K562 (cell line): ENCODE data around the gene NDC1. TPM values are rescaled to one million over a fixed set of nuclear protein-coding genes. Genes with fewer than 3 reads are reported as not detected.

Experiments
- ATAC-seq: fragments of 200-7000 bp; cut with Tn5 transposase; 3 replicates; pipeline ENCODE4 v1.9.1; 2020; ENCODE audit warnings: moderate library complexity
- BruUV-seq: library from RNA; stranded (reverse); fragments of 400-500 nt; replicated peaks from 2 replicates; lab custom pipeline; 2021; lab: Mats Ljungman, UMichigan
- CTCF ChIA-PET: fragments of 300-600 bp; formaldehyde crosslinking; extraction: SDS; loops from one replicate; lab custom pipeline; 2021; ENCODE audit warnings: low intra/inter-chr PET ratio; lab: Yijun Ruan, JAX
- POLR2A ChIA-PET: fragments of 300-600, 350-650 bp; sonication (Branson Sonifier 250); formaldehyde crosslinking; extraction: SDS; loops from one replicate; lab custom pipeline; 2021; ENCODE audit warnings: antibody characterized with exemption, inconsistent platforms; lab: Yijun Ruan, JAX
- DNase-seq, 4 experiments: peaks; one replicate each; pipeline versions ENCODE4 v3.0.0 to v3.0.0-alpha.2; 2011 to 2018; ENCODE audit warnings: low spot score in 3 of 4, mixed read lengths in 3 of 4; ENCODE audit errors: extremely low read depth in 1 of 4
- FAIRE-seq: peaks from 2 replicates; lab custom pipeline; 2011; peaks lifted over from hg19 to GRCh38; lab: Jason Lieb, UNC
- H2AFZ ChIP-seq: 2 replicates; pipeline ENCODE4 v1.6.0; 2011; ENCODE audit warnings: low read depth, low read length, control low read depth, inconsistent platforms
- H3K27ac ChIP-seq: fragments of 200-600 bp; 3 replicates; pipeline ENCODE4 v1.8.0; 2011; ENCODE audit warnings: low read depth, mild to moderate bottlenecking, control low read depth, inconsistent platforms, low read length, moderate library complexity, mixed read lengths; ENCODE audit errors: extremely low read depth
- H3K27me3 ChIP-seq, 2 experiments: fragments of 300-600 bp in 1 of 2; 2 replicates in 1 of 2; 3 replicates in 1 of 2; pipeline versions ENCODE4 v1.6.0 to v1.8.0; 2011; ENCODE audit warnings: inconsistent platforms in 2 of 2, low read length in 2 of 2, mild to moderate bottlenecking in 1 of 2, mixed read lengths in 1 of 2, moderate library complexity in 1 of 2; ENCODE audit not compliant: control insufficient read depth in 2 of 2, insufficient read depth in 2 of 2
- H3K36me3 ChIP-seq: fragments of 300-600 bp; 3 replicates; pipeline ENCODE4 v1.8.0; 2011; ENCODE audit warnings: mild to moderate bottlenecking, low read length, inconsistent platforms; ENCODE audit not compliant: control insufficient read depth, insufficient read depth
- H3K4me1 ChIP-seq, 2 experiments: fragments of 200-600 bp in 1 of 2; replicated peaks in 1 of 2; 2 replicates in 1 of 2; 3 replicates in 1 of 2; pipeline versions ENCODE4 v1.5.1 to v1.8.0; 2011; ENCODE audit warnings: inconsistent platforms in 2 of 2, low read length in 2 of 2, mild to moderate bottlenecking in 1 of 2, mixed read lengths in 1 of 2, moderate library complexity in 1 of 2; ENCODE audit not compliant: control insufficient read depth in 2 of 2, insufficient read depth in 2 of 2
- H3K4me2 ChIP-seq: 2 replicates; pipeline ENCODE4 v1.6.1; 2011; ENCODE audit warnings: low read length, control low read depth, inconsistent platforms, mixed read lengths; ENCODE audit not compliant: insufficient read depth
- H3K4me3 ChIP-seq: fragments of 200-600 bp; sonication (generic), shearing (Covaris generic); 2 replicates; pipeline ENCODE4 v1.5.1; 2016; ENCODE audit warnings: control low read depth, inconsistent platforms
- H3K79me2 ChIP-seq: fragments of 200-600 bp; 3 replicates; pipeline ENCODE4 v1.8.0; 2011; ENCODE audit warnings: low read length, inconsistent platforms; ENCODE audit not compliant: control insufficient read depth, insufficient read depth
- H3K9ac ChIP-seq, 2 experiments: 2 replicates each; pipeline versions ENCODE4 v1.6.0 to v1.6.1; 2011; ENCODE audit warnings: low read depth in 2 of 2, low read length in 2 of 2, control low read depth in 1 of 2, inconsistent platforms in 1 of 2, mild to moderate bottlenecking in 1 of 2, mixed read lengths in 1 of 2; ENCODE audit not compliant: insufficient read depth in 1 of 2
- H3K9me1 ChIP-seq: one replicate; pipeline ENCODE4 v1.6.0; 2011; ENCODE audit warnings: inconsistent platforms, mild to moderate bottlenecking, low read length, moderate library complexity; ENCODE audit not compliant: control insufficient read depth, insufficient read depth
- H3K9me3 ChIP-seq: replicated peaks from 2 replicates; pipeline ENCODE4 v1.5.1; 2011; ENCODE audit warnings: low read depth, low read length, inconsistent platforms; ENCODE audit not compliant: control insufficient read depth, insufficient read depth
- H4K20me1 ChIP-seq: replicated peaks from 2 replicates; pipeline ENCODE4 v1.6.1; 2011; ENCODE audit warnings: low read length, inconsistent platforms, mixed read lengths; ENCODE audit not compliant: control insufficient read depth, insufficient read depth
- CBX8 ChIP-seq: fragments of 200-600 bp; sonication (generic); IDR thresholded peaks from 2 replicates; pipeline ENCODE4 v1.6.1; 2012; ENCODE audit warnings: borderline replicate concordance, mixed run types, low read depth, mild to moderate bottlenecking, moderate library complexity, mixed read lengths, low read length, control low read depth, inconsistent platforms; ENCODE audit not compliant: poor library complexity, severe bottlenecking; ENCODE audit errors: extremely low read depth
- CCNT2 ChIP-seq: IDR thresholded peaks from 2 replicates; pipeline ENCODE4 v1.6.1; 2011; ENCODE audit warnings: borderline replicate concordance, low read depth, mild to moderate bottlenecking, moderate library complexity, mixed read lengths, low read length; ENCODE audit not compliant: insufficient read length; ENCODE audit errors: extremely low read depth
- JUND ChIP-seq, 2 experiments: IDR thresholded peaks; 2 replicates in 1 of 2; 3 replicates in 1 of 2; pipeline ENCODE4 v1.6.1; 2011; ENCODE audit warnings: borderline replicate concordance in 2 of 2, low read depth in 2 of 2, low read length in 2 of 2, improper control_type of control experiment in 1 of 2, missing biosample characterization in 1 of 2, missing genetic modification characterization in 1 of 2, missing genetic modification reagents in 1 of 2
- MLX ChIP-seq, 2 experiments: fragments of 450-650 bp in 1 of 2; sonication (generic) in 1 of 2; formaldehyde crosslinking; conservative IDR thresholded peaks; 2 replicates each; pipeline versions ENCODE4 v1.4.0 to v1.8.1; 2020 to 2022; ENCODE audit warnings: mild to moderate bottlenecking in 1 of 2, missing genetic modification reagents in 1 of 2
- NFE2L1 ChIP-seq: fragments of 450-650 bp; IDR thresholded peaks from 2 replicates; pipeline ENCODE4 v1.6.1; 2016; ENCODE audit warnings: missing genetic modification characterization, low read depth, mild to moderate bottlenecking, missing compliant biosample characterization, moderate library complexity, borderline replicate concordance
- PCBP2 ChIP-seq: fragments of 200-400 bp; formaldehyde crosslinking; IDR thresholded peaks from 2 replicates; pipeline ENCODE4 v1.6.1; 2018; ENCODE audit warnings: low read length, low read depth, mild to moderate bottlenecking, moderate library complexity; ENCODE audit not compliant: poor library complexity, severe bottlenecking
- SIRT6 ChIP-seq: IDR thresholded peaks from one replicate; pipeline ENCODE4 v1.6.1; 2012; ENCODE audit warnings: low read depth, mild to moderate bottlenecking, control low read depth, inconsistent platforms, low read length, moderate library complexity
- THRA ChIP-seq: fragments of 450-650 bp; IDR thresholded peaks from 2 replicates; pipeline ENCODE4 v1.6.1; 2017; ENCODE audit warnings: mild to moderate bottlenecking, moderate library complexity
- ZBED1 ChIP-seq: IDR thresholded peaks from 2 replicates; pipeline ENCODE4 v1.6.1; 2014
- ZEB2 ChIP-seq: fragments of 450-650 bp; IDR thresholded peaks from 2 replicates; pipeline ENCODE4 v1.6.1; 2016
- ZKSCAN3 ChIP-seq: fragments of 250-450 bp; sonication (Bioruptor Pico); IDR thresholded peaks from 2 replicates; pipeline ENCODE4 v1.4.0; 2020
- ZNF232 ChIP-seq: sonication (generic); formaldehyde crosslinking; IDR thresholded peaks from 2 replicates; pipeline ENCODE4 v1.8.0; 2022; ENCODE audit warnings: mild to moderate bottlenecking, missing genetic modification reagents
- ZNF316 ChIP-seq: fragments of 450-650 bp; IDR thresholded peaks from 2 replicates; pipeline ENCODE4 v1.6.1; 2016
- WGBS: fragments of 100-300 bp; shearing (Covaris generic); methylation state at CpG from one replicate; pipeline ENCODE4 v1.1.6; 2016; ENCODE audit warnings: low coverage, mixed read lengths; ENCODE audit not compliant: insufficient coverage; ENCODE audit errors: missing lambda C conversion rate; 5-methylcytosine and 5-hydroxymethylcytosine counted together
- in situ Hi-C: fragments of 300-500 bp; cut with MboI; formaldehyde crosslinking; loops from 4 replicates; pipeline ENCODE4 v1.15.0; 2018; ENCODE audit warnings: inconsistent platforms, mixed read lengths
- intact Hi-C: fragments of 100-400 bp; cut with micrococcal nuclease; formaldehyde crosslinking; loops from 2 replicates; pipeline ENCODE4 v1.14.2; 2022
- polyA plus RNA-seq, 8 experiments: library from polyadenylated mRNA; depleted of rRNA in 4 of 8; stranded (reverse) in 5 of 8; unstranded in 3 of 8; fragments of >200 nt; fragmentation: Nextera tagmentation in 2 of 8; fragmentation: Illumina TruSeq in 1 of 8; extraction: Ambion mirVana in 2 of 8; extraction: Trizol in 1 of 8; gene quantifications; 2 replicates each; pipeline versions ENCODE4 v1.2.1 to v1.2.3, GENCODE V29; 2011 to 2014; ENCODE audit warnings: inconsistent platforms in 1 of 8, missing spikeins in 1 of 8
- total RNA-seq, 7 experiments: library from RNA; depleted of rRNA in 6 of 7; stranded (reverse); fragments of >200 nt in 6 of 7; fragmentation: Illumina TruSeq in 2 of 7; extraction: Trizol in 2 of 7; gene quantifications; 2 replicates each; pipeline versions ENCODE4 v1.2.1 to v1.2.3, GENCODE V29; 2011 to 2021; ENCODE audit warnings: low replicate concordance in 1 of 7
- TF ChIP-seq, protein P1 (sequence below): sonication (generic); formaldehyde crosslinking; IDR thresholded peaks from 2 replicates; pipeline ENCODE4 v1.8.1; 2023; ENCODE audit warnings: mild to moderate bottlenecking, missing genetic modification reagents, moderate library complexity
- TF ChIP-seq, protein P2 (sequence below): fragments of 250-450 bp; sonication (Bioruptor Pico); IDR thresholded peaks from 2 replicates; pipeline ENCODE4 v1.4.0; 2020

Gene NDC1
- total and polyA plus RNA-seq, 9 of the 15 experiments (the other 6 are each of a cell fraction or from before 2014, with no cell fraction given): 26.9 to 102 (median 64.5) TPM

GRCh38 chr1:53728702-53729455 is 109.2 kb downstream of the NDC1 start (continued):
- TF ChIP-seq, protein P1, sequence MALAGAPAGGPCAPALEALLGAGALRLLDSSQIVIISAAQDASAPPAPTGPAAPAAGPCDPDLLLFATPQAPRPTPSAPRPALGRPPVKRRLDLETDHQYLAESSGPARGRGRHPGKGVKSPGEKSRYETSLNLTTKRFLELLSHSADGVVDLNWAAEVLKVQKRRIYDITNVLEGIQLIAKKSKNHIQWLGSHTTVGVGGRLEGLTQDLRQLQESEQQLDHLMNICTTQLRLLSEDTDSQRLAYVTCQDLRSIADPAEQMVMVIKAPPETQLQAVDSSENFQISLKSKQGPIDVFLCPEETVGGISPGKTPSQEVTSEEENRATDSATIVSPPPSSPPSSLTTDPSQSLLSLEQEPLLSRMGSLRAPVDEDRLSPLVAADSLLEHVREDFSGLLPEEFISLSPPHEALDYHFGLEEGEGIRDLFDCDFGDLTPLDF (CRISPR knock-in tag): no peak
- no peak for TF ChIP-seq CBX8
- TF ChIP-seq, all 486 proteins: peak for 3

GRCh38 chr1:53728196-53728595 is 109.9 kb downstream of the NDC1 start:
- H2AFZ ChIP-seq: no peak overlapping the region
- no peaks in the 10 kb centered on the region for H3K4me1 ChIP-seq
- no TSS peak for BruUV-seq
- intact Hi-C loops: no loop called here
- H3K9me3 ChIP-seq: no peaks in the 10 kb centered on the region
- no peak overlapping the region for H3K4me3 ChIP-seq
- no peak overlapping the region for H3K9ac ChIP-seq
- no peaks in the 10 kb centered on the region for H3K36me3 ChIP-seq
- CTCF ChIA-PET: no interaction called here
- H4K20me1 ChIP-seq: peaks cover 6% of the 10 kb centered on the region; the same call in 1 of the 2 replicates
- H3K4me2 ChIP-seq: no peak overlapping the region
- H3K9me1 ChIP-seq: no peaks in the 10 kb centered on the region
- no peak for FAIRE-seq
- DNase-seq: no peak
- in situ Hi-C loops: no loop called here
- 0% methylated on average over 1 of the region's 1 CpG for WGBS
- POLR2A ChIA-PET: interaction anchor here (1.1 to 2.0 kb wide), 2 partner anchors 11 to 13 kb away, joined by 3 to 5 read pairs; partner anchors contain the start of gene GLIS1
- peaks cover 52 to 53% of the 10 kb centered on the region in 2 experiments for H3K27me3 ChIP-seq
- no peaks in the 10 kb centered on the region for H3K79me2 ChIP-seq
- H3K27ac ChIP-seq: no peak overlapping the region
- no peak for ATAC-seq
- TF ChIP-seq ZEB2: no peak
- no peak for TF ChIP-seq MLX (CRISPR knock-in tag; conservative IDR thresholded peaks at IDR 0.05)
- no peak for TF ChIP-seq ZKSCAN3
- TF ChIP-seq SIRT6: no peak
- TF ChIP-seq NFE2L1 (tag): no peak
- TF ChIP-seq ZNF316: no peak
- no peak for TF ChIP-seq CCNT2
- TF ChIP-seq JUND (IDR thresholded peaks at IDR 0.05; ENCODE audit: borderline replicate concordance, low read depth, low read length): no peak
- TF ChIP-seq JUND (tag; IDR thresholded peaks at IDR 0.05; ENCODE audit: borderline replicate concordance, low read depth, low read length): no peak
- no peak for TF ChIP-seq ZBED1
- TF ChIP-seq ZNF232: no peak
- TF ChIP-seq, protein P2, sequence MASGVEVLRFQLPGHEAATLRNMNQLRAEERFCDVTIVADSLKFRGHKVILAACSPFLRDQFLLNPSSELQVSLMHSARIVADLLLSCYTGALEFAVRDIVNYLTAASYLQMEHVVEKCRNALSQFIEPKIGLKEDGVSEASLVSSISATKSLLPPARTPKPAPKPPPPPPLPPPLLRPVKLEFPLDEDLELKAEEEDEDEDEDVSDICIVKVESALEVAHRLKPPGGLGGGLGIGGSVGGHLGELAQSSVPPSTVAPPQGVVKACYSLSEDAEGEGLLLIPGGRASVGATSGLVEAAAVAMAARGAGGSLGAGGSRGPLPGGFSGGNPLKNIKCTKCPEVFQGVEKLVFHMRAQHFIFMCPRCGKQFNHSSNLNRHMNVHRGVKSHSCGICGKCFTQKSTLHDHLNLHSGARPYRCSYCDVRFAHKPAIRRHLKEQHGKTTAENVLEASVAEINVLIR (CRISPR knock-in tag): no peak
- no peak for TF ChIP-seq PCBP2
- TF ChIP-seq THRA: no peak
